Activated T-cell treated with anti-CD3 and anti-CD28 coated beads, Interleukin-2, amount 50 U/mL, for 4 hours (primary cell): Measurements from ENCODE around the gene KRTAP10-9. TPM values are rescaled to one million over a fixed set of nuclear protein-coding genes. Genes with fewer than 3 reads are reported as not detected.
"Not testable (repeated sequence)": the region's sequence is repeated elsewhere in the genome, so short reads cannot be mapped to it uniquely, and the experiment has no call there.

Experiments
- ATAC-seq, 2 donors: fragments of 200-7000 bp; cut with Tn5 transposase; one replicate each; pipeline ENCODE4 v1.10.0; 2021
- DNase-seq: peaks from one replicate; pipeline ENCODE4 v3.0.0-alpha.2; 2020
- H3K27me3 Mint-ChIP-seq: one replicate; pipeline ENCODE4 v1.8.0; 2021; ENCODE audit warnings: low read depth, mixed read lengths
- H3K36me3 Mint-ChIP-seq: one replicate; pipeline ENCODE4 v1.8.0; 2022; ENCODE audit warnings: mixed read lengths; ENCODE audit not compliant: insufficient read depth
- H3K4me1 Mint-ChIP-seq: one replicate; pipeline ENCODE4 v1.8.0; 2021; ENCODE audit warnings: low read depth, mixed read lengths
- H3K4me3 Mint-ChIP-seq: one replicate; pipeline ENCODE4 v1.8.0; 2021; ENCODE audit warnings: mild to moderate bottlenecking, moderate library complexity, mixed read lengths
- H3K9me3 Mint-ChIP-seq: one replicate; pipeline ENCODE4 v1.8.0; 2021; ENCODE audit warnings: mixed read lengths
- total RNA-seq, 3 donors: library from RNA; stranded (reverse); gene quantifications; one replicate each; pipeline ENCODE4 v1.2.1, GENCODE V29; 2021

KRTAP10-9 gene
- total RNA-seq, 3 donors from 2014 or later: not detected

GRCh38 chr21:44590897-44591800 is 35.7 kb upstream of the KRTAP10-9 start:
- H3K4me1 Mint-ChIP-seq, H3K36me3 Mint-ChIP-seq, ATAC-seq, H3K9me3 Mint-ChIP-seq, H3K4me3 Mint-ChIP-seq, DNase-seq: not testable (repeated sequence)
- H3K27me3 Mint-ChIP-seq: peaks cover 20% of the 10 kb centered on the region

DNA sequence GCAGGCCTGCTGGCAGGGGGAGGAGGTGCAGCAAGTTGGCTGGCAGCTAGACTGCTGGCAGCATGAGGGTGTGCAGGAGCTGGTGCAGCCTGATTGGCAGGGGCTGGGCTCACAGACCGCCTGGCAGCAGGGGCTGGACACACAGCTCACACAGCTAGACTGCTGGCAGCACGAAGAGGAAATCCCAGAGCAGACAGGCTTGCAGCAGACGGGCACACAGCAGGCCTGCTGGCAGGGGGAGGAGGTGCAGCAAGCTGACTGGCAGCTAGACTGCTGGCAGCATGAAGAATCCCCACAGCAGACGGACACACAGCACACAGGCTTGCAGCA is 35.1 kb upstream of the KRTAP10-9 start:
- H3K27me3 Mint-ChIP-seq: peaks cover 14% of the 10 kb centered on the region
- not testable (repeated sequence) for ATAC-seq, H3K9me3 Mint-ChIP-seq, DNase-seq, H3K4me1 Mint-ChIP-seq, H3K4me3 Mint-ChIP-seq, H3K36me3 Mint-ChIP-seq

- ATAC-seq: no peak
- no peak for DNase-seq
- Mint-ChIP-seq H3K4me3 (no peak within 1 kb of the TSS), H3K36me3 (no peaks in the 10 kb centered on the region), H3K9me3 (no peaks in the 10 kb centered on the region), H3K4me1 (peaks cover 2% of the 10 kb centered on the region), H3K27me3 (peaks cover 12% of the 10 kb centered on the region)
Measured at GRCh38 chr21:44592446-44593311, 34.2 kb upstream of the KRTAP10-9 start, which contains the start of gene KRTAP10-6. TSS of gene KRTAP10-6 (minus strand) at chr21:44592505. CDS start at chr21:44592484, 21 bp downstream.

GRCh38 chr21:44593598-44594405 is 33.1 kb upstream of the KRTAP10-9 start:
- DNase-seq (no peak), ATAC-seq (no peak)
- Mint-ChIP-seq H3K27me3 (peaks cover 9% of the 10 kb centered on the region), H3K36me3 (peaks cover 1% of the 10 kb centered on the region), H3K9me3 (peaks cover 5% of the 10 kb centered on the region), H3K4me3 (no peak overlapping the region), H3K4me1 (peaks cover 2% of the 10 kb centered on the region)

GRCh38 chr21:44594406-44594916 is 32.4 kb upstream of the KRTAP10-9 start:
- ATAC-seq (no peak), DNase-seq (no peak)
- no peak overlapping the region for H3K4me3 Mint-ChIP-seq
- peaks cover 6% of the 10 kb centered on the region for H3K9me3 Mint-ChIP-seq
- peaks cover 1% of the 10 kb centered on the region for H3K36me3 Mint-ChIP-seq
- H3K27me3 Mint-ChIP-seq: peaks cover 9% of the 10 kb centered on the region
- peaks cover 2% of the 10 kb centered on the region for H3K4me1 Mint-ChIP-seq

DNA sequence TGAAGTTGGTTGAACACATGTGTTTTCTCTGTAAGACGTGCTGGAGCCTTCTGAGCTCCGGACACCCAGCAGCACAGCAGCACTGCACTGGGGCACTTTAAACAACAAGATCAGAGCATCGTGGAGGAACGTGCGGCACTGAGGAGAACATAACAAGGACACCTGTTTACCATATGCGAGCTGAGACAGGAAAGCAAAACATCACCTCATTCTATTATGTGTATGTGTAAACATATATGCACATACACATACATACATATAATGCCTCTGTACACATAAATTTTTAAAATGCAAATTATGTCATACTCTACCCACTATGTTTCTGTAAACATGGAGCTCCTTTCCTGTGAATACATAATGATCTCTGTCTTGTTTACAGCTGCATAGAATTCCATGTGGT is 31.4 kb upstream of the KRTAP10-9 start:
- peaks cover 6% of the 10 kb centered on the region for H3K9me3 Mint-ChIP-seq
- H3K36me3 Mint-ChIP-seq: peaks cover 1% of the 10 kb centered on the region
- peaks cover 3% of the 10 kb centered on the region for H3K27me3 Mint-ChIP-seq
- no peak for DNase-seq
- H3K4me1 Mint-ChIP-seq: peaks cover 2% of the 10 kb centered on the region
- ATAC-seq: no peak
- no peak overlapping the region for H3K4me3 Mint-ChIP-seq

DNA sequence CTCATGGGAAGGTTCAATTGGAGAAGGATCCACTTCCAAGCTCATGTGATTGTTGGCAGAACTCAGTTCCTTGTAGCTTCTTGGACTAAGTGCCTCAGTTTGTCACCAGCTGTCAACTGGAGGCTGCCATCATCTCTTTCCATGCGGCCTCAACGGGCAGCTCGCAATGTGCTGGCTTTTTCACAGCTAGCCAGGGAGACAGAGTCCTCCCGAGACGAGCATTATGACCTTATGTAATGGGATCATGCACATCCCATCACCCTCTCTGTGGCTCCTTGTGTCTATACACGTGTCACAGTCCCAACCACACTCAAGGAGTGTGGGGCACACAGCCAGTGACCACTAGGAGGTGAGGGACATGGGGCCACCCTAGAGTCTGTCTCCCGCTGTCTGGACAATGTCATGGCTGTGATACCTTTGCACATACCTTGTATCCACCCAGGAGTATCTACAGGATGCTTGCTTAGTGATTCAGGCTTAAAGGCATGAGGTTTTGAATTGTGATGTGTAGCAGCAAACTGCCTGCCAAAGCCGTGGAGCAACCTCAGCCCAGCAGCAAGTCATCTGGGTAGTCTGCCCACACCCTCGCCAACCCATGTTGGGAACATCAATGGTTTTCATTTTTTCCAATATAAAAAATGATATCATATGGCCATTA is 30.7 kb upstream of the KRTAP10-9 start:
- Mint-ChIP-seq H3K9me3 (peaks cover 6% of the 10 kb centered on the region), H3K36me3 (peaks cover 1% of the 10 kb centered on the region), H3K27me3 (peaks cover 3% of the 10 kb centered on the region), H3K4me1 (peaks cover 2% of the 10 kb centered on the region), H3K4me3 (no peak overlapping the region)
- no peak for DNase-seq
- ATAC-seq: no peak

DNA sequence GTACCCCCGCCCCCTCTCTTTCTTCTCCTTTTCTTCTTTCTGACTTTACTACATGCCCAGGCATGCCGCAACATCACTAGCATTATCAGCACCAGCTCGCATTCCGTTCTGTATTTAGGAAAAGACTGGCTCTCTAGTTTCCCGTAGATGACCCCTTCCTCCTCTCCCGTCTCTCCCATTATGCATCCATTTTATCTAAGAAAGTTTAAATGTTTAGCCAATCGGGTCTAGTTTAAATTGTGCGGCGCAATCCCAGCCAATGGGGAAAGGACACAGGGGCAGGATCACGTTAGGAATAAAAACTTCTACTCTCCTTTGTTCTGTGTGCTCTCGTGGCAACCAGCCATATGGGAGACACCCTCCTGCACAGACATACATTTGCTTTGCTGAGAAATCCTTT is 28.8 kb upstream of the KRTAP10-9 start:
- DNase-seq: no peak
- peaks cover 1% of the 10 kb centered on the region for H3K36me3 Mint-ChIP-seq

GRCh38 chr21:44599264-44600029 is 27.4 kb upstream of the KRTAP10-9 start:
- DNase-seq: no peak
- Mint-ChIP-seq H3K4me1 (no peaks in the 10 kb centered on the region), H3K36me3 (peaks cover 1% of the 10 kb centered on the region), H3K9me3 (peaks cover 6% of the 10 kb centered on the region), H3K4me3 (no peak overlapping the region), H3K27me3 (peaks cover 6% of the 10 kb centered on the region)
- ATAC-seq: no peak

More for the DNA sequence above, 28.8 kb upstream of the KRTAP10-9 start:
- H3K9me3 Mint-ChIP-seq: peaks cover 6% of the 10 kb centered on the region
- ATAC-seq: no peak
- peaks cover 2% of the 10 kb centered on the region for H3K4me1 Mint-ChIP-seq
- H3K27me3 Mint-ChIP-seq: no peaks in the 10 kb centered on the region
- no peak overlapping the region for H3K4me3 Mint-ChIP-seq

DNA sequence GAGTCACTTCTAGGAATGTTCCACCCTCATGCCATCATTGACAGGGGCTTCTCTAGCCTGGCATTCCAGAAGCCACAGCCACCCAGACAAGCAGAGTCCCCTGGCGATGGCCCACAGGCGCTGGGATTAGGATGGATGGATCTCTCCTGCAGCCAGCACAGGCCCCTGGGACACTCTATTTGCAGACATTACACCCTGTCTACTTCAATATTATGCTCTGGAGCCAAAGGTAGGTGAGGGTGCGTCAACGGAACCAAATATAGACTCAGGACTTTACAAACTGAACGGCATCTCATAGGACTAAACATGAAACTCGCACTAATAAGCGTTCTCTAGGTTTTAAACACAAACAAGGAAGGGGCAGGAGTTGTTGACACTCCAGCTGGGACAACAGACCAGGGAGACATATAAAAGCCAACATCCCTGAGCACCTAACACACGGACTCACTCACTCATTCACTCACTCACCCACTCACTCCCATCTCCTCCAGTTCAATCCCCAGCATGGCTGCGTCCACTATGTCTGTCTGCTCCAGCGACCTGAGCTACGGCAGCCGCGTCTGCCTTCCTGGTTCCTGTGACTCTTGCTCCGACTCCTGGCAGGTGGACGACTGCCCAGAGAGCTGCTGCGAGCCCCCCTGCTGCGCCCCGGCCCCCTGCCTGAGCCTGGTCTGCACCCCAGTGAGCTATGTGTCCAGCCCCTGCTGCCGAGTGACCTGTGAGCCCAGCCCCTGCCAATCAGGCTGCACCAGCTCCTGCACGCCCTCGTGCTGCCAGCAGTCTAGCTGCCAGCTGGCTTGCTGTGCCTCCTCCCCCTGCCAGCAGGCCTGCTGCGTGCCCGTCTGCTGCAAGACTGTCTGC is 26.5 kb upstream of the KRTAP10-9 start, which contains the start of gene KRTAP10-7:
TSS of gene KRTAP10-7 (plus strand) at position 480 of the 861 bp plus-strand sequence. CDS start at position 505, 25 bp downstream.
- H3K4me1 Mint-ChIP-seq, H3K4me3 Mint-ChIP-seq, H3K27me3 Mint-ChIP-seq, ATAC-seq, DNase-seq, H3K36me3 Mint-ChIP-seq, H3K9me3 Mint-ChIP-seq: not testable (repeated sequence)

GRCh38 chr21:44601091-44601490 is 25.8 kb upstream of the KRTAP10-9 start:
- not testable (repeated sequence) for DNase-seq, H3K36me3 Mint-ChIP-seq, ATAC-seq, H3K4me1 Mint-ChIP-seq, H3K4me3 Mint-ChIP-seq, H3K9me3 Mint-ChIP-seq, H3K27me3 Mint-ChIP-seq
